ENCODE measurements around the gene GGT6.
"Not testable (repeated sequence)": the region's sequence is repeated elsewhere in the genome, so short reads cannot be mapped to it uniquely, and the experiment has no call there.

DNA sequence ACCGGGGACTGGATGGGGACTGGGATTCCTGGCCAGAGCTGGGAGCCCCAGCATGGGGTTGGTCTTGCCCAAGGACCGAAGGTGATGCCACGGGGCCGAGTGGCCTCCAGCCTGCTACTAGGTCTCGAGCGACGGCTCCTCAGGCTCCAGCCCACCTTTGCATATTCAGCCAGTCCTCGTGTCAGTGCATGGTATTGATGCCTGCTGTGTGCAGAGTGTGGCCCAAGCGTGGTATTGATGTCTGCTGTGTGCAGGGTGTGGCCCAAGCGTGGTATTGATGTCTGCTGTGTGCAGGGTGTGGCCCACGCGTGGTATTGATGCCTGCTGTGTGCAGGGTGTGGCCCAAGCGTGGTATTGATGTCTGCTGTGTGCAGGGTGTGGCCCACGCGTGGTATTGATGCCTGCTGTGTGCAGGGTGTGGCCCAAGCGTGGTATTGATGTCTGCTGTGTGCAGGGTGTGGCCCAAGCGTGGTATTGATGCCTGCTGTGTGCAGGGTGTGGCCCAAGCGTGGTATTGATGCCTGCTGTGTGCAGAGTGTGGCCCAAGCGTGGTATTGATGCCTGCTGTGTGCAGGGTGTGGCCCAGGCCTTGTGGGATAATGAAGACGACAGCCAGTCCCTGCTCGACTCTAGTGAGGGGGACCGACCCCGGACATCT lies 35.4 kb upstream of the GGT6 start:
- TF ChIP-seq POLR2AphosphoS5, CTCF, POLR2A (IDR thresholded peaks at IDR 0.05): not testable (repeated sequence)
